Amniotic stem cell (primary cell): Measurements from ENCODE around the gene SELENOT.

Experiments used
- DNase-seq: peaks from one replicate; lab custom pipeline; 2025; lab: John Stamatoyannopoulos, UW

Gene SELENOT

DNA sequence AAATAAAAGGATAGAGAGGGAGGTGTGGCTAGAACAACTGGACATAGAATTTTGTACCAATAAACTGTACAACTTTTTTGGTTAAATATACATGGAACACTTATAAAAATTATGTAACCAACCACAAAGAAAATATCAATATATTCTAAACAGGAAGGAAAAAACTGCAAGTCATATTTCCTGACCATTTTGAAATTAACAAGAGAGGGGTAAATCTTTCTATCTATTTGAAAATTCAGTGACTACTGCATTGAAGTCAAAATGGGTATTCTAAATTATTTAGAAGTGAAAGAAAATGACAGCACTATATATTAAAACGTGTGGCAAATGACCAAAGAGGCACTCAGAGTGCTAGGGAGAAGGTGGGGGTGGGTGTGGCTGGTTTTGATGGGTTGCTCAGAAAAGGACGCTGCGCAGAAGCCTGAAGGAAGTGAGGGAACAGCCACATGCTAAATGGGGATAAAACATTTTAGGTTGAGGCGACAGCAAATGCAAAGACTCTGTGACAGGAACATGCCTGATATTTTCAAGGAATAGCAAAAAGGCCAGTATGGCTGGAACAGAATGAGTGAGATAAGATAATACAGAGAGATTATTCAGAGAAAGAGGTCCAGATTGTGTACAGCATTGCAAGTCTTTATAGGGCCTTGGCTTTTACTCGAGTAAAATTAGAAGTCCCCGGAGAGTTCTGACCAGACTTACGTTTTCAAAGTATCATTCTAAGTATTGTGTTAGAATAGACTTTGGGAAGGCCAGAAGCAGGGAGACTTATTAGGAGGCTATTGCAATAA is 59.5 kb downstream of the SELENOT start:
- no peak for DNase-seq

DNA sequence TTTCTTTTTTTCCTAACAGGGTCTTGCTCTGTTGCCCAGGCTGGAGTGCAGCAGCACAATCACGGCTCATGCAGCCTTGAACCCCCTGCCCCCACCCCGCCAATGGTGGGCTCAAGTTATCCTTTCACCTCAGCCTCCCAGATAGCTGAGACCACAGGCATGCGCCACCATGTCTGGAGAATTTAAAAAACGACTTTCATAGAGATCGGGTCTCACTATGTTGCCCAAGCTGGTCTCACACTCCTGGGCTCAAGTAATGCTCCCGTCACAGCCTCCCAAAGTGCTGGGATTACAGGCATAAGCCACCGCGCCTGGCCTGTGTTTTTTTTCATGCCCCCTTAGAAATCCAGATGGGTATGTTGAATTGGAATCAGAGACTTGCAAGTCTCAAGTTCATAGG is 60.3 kb downstream of the SELENOT start:
- no peak for DNase-seq

DNA sequence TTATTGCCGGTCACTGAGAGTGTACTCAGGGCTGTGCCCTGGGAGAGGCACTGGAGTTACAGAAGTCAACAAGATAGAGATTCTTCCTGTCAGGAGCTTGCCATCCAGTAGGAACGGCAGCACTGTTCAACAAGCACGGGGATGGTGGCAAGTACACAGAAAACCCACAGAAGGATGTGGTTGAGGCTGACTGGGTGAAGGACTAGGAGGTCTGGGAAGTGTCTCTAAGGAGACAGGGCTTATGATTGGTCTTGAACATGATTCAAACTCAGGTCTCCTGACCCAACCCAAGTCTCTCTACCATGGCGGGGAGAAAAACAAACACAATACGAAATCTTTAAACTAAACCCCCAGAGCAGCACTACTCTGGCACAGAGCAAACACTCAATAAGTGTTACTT is 63.0 kb downstream of the SELENOT start:
- no peak for DNase-seq

DNA sequence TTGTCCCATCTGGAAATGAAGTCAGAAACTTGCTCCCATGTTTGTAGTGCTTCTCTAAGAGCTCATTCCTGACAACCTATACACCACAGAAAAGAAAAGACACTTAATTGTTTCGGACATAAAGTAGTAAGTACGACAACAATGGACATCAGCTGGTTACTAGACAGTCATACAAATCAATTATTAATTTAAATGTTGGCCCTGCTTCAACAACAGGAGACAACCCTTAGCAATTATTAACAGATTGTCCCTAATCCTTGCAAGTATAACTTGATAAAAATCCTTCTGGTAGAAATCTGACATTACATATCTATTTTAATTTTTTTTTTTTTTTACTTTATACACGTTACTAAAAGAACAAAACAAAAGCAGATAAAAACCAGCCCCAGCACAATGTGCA is 70.8 kb downstream of the SELENOT start:
- DNase-seq = no peak

DNA sequence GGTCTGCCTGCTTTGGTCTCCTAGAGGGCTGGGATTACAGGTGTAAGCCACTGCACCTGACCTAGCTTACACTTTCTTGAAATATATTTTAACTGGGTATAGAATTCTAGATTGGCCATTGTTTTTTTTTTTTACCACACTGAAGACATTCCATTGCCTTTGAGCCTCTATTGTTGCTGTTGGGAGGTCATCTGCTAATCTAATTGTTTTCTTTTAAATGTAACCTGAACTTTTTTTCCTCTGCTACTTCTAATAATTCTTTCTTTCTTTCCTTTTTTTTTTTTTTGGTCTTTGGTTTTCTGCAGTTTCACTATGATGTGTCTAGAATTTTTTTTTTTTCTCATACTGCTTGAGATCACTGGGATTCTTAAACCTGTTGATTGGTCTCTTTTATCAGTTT is 72.5 kb downstream of the SELENOT start:
- no peak for DNase-seq
